GM12875 (cell line): Measurements from ENCODE around the gene SGPP2.

Experiments
- H3K4me3 ChIP-seq: one replicate; pipeline ENCODE4 v1.5.1; 2011; ENCODE audit warnings: low read depth, low read length, control low read depth
- TF ChIP-seq, protein P1 (sequence below): IDR thresholded peaks from 2 replicates; pipeline ENCODE4 v1.5.1; 2011; ENCODE audit warnings: low read depth, mild to moderate bottlenecking, control low read depth, inconsistent platforms, low read length, moderate library complexity, borderline replicate concordance; ENCODE audit not compliant: insufficient read depth

SGPP2 gene

DNA sequence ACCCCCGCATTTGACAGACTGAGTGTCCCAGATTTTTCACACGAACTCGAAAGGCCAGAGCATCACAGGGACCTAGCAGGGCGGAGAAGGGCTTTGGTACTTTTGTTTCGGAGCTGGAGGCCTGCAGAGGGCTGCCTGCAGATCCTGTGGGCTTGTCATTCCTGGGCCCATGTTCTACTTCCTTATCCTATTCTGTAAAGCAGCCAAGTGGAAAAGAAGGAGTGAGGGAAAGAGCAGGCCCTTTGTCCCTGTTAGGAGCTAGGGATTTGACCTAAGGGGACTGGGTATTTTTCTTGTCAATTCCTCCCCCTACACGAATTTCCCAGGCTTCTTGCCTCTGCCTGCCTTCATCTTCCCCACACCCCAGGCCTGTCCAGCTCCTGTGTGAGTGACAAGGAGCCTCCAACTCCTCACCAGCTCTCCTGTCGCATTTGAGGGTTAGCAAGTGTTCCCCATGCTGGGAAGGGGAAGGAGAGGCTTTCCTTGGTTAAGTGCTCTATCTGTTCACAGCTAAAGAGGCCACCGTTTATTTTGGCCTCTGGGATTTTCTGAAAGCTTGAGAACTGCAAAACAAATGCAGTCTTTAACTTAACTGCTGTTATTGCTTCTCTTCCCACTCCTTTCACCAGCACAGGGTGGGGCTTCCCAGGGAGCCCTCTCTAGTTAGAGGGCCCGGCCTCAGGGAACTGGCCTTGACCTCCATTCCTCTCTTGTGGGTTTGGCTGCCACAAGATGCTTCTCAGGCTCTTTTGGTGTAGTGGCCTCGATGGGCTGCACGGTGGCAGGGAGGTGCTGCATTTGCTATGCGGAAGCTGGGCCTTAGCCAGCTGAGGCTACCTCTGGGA is 61.2 kb downstream of the SGPP2 start:
- TF ChIP-seq, protein P1, sequence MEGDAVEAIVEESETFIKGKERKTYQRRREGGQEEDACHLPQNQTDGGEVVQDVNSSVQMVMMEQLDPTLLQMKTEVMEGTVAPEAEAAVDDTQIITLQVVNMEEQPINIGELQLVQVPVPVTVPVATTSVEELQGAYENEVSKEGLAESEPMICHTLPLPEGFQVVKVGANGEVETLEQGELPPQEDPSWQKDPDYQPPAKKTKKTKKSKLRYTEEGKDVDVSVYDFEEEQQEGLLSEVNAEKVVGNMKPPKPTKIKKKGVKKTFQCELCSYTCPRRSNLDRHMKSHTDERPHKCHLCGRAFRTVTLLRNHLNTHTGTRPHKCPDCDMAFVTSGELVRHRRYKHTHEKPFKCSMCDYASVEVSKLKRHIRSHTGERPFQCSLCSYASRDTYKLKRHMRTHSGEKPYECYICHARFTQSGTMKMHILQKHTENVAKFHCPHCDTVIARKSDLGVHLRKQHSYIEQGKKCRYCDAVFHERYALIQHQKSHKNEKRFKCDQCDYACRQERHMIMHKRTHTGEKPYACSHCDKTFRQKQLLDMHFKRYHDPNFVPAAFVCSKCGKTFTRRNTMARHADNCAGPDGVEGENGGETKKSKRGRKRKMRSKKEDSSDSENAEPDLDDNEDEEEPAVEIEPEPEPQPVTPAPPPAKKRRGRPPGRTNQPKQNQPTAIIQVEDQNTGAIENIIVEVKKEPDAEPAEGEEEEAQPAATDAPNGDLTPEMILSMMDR: no peak

DNA sequence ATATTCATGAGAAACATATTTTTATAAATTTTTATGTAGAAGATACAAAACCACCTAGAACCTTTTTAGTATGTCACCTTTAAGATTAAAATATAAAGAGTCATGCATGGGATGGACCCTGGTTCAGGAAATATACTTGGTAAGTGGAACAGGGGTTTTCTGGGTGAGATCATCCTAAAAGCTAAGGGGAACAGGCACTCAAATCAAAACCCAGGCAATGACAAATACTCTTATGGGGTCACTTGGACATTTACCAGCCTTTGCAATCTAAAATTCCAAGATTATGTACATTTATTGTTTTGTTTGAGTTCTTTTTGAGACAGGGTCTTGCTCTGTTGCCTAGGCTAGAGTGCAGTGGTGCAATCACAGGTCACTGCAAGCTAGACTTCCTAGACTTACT is 65.8 kb downstream of the SGPP2 start:
- H3K4me3 ChIP-seq: no peak overlapping the region
- TF ChIP-seq, protein P1: no peak

More for the DNA sequence above, 61.2 kb downstream of the SGPP2 start:
- H3K4me3 ChIP-seq: no peak overlapping the region

GRCh38 chr2:222492683-222493082 is 68.3 kb downstream of the SGPP2 start:
- TF ChIP-seq, protein P1: no peak
- H3K4me3 ChIP-seq: no peak overlapping the region

GRCh38 chr2:222494104-222494739 is 69.9 kb downstream of the SGPP2 start:
- TF ChIP-seq, protein P1: no peak
- no peak overlapping the region for H3K4me3 ChIP-seq

GRCh38 chr2:222495388-222495787 is 71.0 kb downstream of the SGPP2 start:
- H3K4me3 ChIP-seq: no peak overlapping the region
- TF ChIP-seq, protein P1: no peak

DNA sequence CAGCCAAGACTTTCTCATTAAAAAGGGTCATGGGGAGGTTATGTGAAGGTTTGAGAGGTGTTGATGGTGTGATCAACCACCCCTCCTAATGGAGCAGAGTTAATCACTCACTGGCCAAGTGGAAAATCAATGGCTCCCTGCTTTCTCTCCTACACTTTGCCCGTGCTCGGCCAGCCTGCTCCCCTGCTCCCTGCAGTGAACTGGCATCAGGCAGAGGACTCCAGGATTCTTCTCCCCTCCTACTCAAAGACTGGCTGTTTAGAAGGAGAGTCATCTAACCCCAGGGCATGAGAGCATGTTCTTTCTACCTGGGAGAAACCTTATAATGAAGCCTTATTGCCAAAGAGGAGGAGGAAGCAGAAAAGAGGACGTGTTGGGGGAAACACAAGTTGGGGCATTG is 74.9 kb downstream of the SGPP2 start:
- H3K4me3 ChIP-seq: no peak overlapping the region
- TF ChIP-seq, protein P1: no peak

- H3K4me3 ChIP-seq: no peak overlapping the region
- TF ChIP-seq, protein P1: no peak
Measured at GRCh38 chr2:222504191-222504590, 79.8 kb downstream of the SGPP2 start.
